ENCODE data around the gene HS3ST2. TPM values are rescaled to one million over a fixed set of nuclear protein-coding genes. Genes with fewer than 3 reads are reported as not detected.
"Not testable (repeated sequence)": the region's sequence is repeated elsewhere in the genome, so short reads cannot be mapped to it uniquely, and the experiment has no call there.

The HS3ST2 gene
- total RNA-seq, 1 donor from 2014 or later = 4.1 TPM

DNA sequence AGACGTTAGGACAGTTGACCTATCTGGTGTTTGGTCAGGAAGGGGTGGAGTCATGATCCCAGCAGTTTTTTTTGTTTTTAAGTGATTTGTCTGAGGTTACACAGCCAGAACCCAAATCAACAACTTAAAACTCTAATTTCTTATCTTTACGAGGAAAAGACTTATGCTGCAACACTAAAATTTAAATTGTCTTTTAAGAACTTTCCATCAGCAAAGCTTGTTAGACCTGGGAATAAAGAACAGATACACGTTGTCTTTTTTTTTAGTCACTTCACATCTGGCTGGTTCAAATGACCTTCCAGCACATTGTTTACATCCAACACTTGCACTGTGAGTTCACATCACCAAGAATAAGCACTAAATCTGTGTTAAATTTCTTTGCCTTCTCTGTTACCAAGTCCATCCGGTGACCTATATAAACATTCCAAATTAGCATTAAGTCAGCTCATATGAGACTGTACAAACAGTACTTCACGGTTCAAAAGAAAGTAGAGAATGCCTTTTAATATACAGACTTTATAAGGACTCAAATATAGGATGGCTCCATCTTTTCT, 115.0 kb downstream of the HS3ST2 start:
- FAIRE-seq (no peak), DNase-seq (ENCODE audit: low spot score in 2 of 2) (no peak)

DNA sequence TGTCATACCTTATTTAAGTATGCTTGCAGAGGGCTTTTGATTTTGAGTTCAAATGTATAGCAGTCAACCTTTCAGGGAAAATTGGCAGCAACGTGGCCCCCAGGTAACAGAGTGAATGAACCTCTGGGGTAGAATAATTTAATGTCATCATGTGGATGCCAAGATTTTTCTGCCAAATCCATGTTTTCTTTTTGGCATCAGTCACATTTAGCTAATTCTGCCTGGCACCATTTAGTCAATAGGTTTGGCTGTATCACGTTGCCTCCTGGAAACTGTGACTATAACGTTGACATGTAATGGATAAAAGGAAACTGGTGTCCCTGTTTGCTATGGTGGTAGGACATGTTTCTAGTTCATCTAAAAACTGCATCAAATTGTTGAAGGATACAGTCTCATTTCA, 115.5 kb downstream of the HS3ST2 start:
- no peak for DNase-seq (ENCODE audit: low spot score in 2 of 2)
- no peak for FAIRE-seq

DNA sequence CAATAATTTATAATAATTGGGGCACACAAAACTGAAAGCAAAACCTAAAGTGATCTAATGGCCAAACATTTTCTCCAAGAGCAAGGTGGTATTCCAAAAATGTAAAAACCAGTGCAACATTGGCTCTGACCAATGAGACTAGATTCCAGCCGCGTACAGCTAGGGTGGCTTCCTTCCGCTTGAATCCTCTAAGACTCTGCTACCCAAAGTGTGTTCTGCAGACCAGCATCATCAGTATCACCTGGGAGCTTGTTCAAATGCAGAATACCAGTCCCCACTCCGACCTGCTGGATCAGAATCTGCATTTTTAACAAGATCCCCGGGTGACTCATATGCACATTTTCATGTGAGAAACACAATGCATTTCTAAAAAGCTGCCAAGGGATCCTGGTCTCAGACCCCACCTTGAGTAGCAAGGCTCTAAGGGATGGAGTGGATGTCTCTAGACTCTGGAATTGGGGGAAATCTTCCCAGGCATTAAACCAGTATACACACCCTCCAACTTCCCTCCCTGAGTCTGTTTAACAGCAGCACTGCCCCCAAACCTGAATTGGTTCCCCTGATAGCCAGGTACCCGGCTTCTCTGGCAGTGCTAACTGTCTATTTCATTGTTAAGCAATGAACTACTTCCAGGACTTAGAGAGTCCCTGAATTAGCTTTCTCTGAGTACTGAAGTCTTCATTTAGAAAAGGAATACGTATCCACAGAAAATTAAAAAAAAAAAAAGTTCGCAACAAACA, 118.2 kb downstream of the HS3ST2 start:
- no peak for FAIRE-seq
- DNase-seq (ENCODE audit: low spot score in 2 of 2) = no peak

DNA sequence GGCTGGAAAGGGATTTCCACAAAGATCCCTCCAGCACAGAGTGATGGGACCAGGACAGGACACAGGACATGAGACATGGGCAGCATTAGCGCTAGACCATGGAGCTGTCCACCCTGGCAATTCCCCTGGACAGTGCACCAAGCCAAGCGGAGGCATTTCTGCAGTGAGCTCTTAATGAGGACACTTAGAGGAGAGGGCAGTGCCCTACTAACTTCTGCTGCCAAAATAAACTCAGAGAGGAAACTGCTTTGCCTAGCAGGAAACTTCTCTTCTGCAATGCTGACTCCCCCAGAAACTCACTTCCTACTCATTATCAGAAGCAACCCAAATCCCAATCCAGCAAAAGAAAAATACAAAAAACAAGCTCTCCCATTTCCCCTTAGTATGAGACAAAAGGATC, 119.2 kb downstream of the HS3ST2 start:
- FAIRE-seq = no peak
- DNase-seq (ENCODE audit: low spot score in 2 of 2) = no peak

DNA sequence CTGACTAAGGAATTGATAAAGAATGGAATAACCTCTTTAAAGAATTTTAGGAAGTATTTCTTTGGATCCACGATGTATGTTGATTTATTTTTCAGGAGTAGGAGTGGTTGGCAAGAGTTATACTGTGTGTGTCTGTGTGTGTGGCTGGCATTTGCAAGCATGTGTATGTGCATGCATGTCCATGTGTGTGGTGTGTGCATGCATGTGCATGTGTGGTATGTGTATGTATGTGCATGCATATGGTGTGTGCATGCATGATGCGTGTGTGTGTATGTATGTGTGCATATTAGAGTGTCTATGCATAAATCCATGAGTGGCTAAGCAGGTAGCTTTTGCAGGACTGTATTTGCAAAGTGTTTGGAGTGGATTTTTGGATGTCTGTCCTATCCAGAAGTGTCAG, 120.8 kb downstream of the HS3ST2 start:
- DNase-seq (ENCODE audit: low spot score in 2 of 2) = no peak
- FAIRE-seq = no peak

DNA sequence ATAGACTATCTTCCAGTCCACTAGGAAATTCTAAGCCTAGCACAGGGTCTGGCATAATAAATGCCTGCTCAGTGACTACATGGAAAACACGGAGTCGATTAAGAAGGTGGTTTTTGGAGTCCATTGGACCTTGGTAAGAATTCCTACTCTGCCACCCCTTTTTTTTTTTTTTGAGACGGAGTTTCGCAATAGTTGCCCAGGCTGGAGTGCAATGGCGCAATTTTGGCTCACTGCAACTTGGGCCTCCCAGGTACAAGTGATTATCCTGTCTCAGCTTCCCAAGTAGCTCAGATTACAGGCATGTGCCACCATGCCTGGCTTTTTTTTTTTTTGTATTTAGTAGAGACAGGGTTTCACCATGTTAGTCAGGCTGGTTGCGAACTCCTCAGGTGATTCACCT, 123.2 kb downstream of the HS3ST2 start:
- DNase-seq (ENCODE audit: low spot score in 2 of 2) (no peak), FAIRE-seq (no peak)

DNA sequence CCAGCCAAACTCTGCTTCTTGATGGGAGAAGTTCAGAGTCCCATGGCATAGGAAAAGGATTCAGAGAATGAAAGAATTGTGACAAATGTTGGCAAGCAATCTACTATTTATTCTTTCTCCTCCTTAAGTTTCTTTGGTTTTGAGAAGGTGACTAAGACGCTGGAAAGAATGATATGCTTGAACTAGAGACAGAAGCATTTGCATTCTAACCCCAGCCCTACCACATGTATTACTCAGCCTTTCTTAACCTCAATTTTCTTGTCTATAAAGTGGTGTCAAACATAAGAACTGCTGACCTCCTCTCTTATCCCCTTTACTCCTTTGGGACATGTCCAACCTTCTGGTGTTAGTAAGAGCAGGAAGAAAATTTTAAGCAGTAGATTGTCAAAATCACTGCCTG, 124.7 kb downstream of the HS3ST2 start:
- DNase-seq (ENCODE audit: low spot score in 2 of 2) (no peak), FAIRE-seq (no peak)

DNA sequence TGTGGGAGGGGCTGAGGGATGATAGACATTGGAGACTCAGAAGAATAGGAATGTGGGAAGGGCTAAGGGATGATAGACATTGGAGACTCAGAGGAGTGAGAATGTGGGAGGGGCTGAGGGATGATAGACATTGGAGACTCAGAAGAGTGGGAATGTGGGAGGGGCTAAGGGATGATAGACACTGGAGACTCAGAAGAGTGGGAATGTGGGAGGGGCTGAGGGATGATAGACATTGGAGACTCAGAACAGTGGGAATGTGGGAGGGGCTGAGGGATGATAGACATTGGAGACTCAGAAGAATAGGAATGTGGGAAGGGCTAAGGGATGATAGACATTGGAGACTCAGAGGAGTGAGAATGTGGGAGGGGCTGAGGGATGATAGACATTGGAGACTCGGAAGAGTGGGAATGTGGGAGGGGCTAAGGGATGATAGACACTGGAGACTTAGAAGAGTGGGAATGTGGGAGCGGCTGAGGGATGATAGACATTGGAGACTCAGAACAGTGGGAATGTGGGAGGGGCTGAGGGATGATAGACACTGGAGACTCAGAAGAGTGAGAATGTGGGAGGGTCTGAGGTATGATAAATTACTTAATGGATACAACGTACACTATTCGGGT, 125.9 kb downstream of the HS3ST2 start:
- DNase-seq (ENCODE audit: low spot score in 2 of 2) = not testable (repeated sequence)

DNA sequence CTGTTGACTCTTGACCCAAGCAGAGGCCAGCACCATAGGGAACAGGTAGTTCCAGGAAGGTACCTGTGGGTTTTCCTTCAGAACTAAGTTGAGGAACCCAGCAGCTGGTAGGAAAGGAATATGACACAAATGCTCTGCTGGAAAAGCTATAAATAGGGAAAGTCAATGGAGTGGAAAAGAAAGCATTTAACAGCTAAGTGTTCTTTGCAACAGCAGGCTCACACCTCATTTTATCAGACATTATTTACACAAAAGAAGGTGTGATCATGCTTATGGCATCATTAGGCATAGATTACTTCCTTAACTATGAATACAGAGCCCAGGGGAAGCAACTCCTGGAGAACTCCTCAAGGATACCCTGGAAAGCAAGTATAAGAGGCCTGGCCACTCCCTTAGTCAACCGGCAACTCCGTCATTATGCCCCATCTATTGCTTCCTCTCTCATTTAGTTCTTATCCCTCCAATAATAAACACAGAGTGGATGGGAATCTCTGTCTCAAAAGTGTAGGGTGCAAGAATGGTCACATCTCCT, 128.1 kb downstream of the HS3ST2 start:
- FAIRE-seq (no peak), DNase-seq (ENCODE audit: low spot score in 2 of 2) (no peak)

More for the DNA sequence above, 125.9 kb downstream of the HS3ST2 start:
- not testable (repeated sequence) for FAIRE-seq

DNA sequence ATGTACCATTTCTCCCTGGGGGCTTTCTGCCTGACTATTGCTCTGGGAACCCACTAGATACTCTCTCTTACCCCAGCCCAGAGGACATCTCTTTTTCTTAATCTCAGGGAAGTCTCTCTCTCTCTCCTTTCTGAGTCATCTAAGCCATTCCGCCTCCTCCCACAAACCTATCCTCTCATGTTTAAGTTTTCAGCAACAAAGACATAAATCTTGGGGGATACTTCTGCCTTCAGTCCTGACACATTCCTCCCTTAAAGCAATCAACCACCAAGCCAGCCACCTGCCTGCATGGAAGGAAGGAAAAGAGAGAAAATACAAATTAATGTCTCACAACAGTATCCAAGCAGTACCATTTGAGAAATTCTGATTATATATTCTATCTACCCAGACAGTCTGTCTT, 128.8 kb downstream of the HS3ST2 start:
- DNase-seq (ENCODE audit: low spot score in 2 of 2) = no peak
- FAIRE-seq = no peak

DNA sequence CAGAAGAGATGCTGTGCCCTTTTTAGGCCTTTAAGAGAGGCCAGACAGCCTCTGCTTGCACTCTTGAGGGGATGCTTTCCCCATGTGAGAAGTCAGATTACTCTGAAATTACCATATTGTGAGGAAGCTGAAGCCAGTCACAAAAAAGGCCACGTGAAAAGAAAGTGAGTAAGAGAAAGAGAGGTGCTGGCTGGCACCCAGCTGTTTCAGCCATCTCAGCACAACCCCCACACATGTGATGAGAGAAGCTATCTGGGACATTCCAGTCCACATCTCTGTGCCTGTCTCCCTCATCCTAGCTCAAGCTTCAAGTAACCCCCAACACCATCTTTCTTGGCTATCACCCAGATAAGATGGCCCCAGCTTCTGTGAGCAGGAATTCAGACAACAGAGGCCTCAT, 131.4 kb downstream of the HS3ST2 start:
- DNase-seq (ENCODE audit: low spot score in 2 of 2) (peak in 1 of 2 donors; percentile 29), FAIRE-seq (no peak)

DNA sequence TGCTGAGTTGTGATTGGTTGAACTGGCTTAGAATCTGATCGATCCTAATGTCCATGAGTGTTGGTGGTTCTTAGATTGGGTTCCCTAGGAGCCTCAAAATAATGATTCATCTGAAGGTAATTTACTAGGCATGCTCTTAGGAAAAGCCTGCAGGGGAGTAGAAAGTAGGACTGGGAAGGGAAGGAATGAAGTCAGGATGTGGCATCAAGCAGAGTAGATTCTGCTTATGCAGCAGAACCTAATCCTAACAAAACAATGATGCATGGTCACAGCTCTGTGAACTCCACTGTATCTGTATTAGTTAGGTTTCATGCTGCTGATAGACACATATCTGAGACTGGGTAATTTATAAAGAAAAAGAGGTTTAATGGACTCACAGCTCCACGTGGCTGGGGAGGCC, 132.5 kb downstream of the HS3ST2 start:
- DNase-seq (ENCODE audit: low spot score in 2 of 2) (no peak), FAIRE-seq (no peak)

DNA sequence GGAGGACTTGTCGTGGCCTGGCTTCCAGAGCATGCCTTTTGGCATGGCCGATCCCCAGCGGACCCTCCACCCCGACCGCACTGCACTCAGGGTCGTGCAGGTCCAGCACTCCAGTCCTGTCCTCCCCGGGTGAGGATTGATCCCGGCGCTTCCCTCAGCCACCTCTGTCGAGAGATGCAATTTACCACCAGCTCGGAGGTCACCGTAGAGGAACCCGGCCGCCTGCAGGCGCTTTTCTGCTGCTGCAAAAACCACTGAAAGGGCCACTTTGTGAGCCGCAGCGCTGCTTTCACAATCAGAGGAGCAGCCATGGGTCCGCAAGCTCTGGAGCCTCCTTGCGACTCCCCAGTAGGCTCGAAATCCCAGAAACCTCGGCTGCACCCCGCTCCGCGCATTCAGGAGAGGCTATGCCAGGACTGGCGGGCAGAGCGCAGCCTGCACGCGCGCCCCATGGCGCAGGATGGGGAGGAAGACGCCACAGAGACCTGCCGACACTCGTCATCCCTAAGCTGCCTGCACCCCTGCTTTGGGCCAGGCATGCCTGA, 134.2 kb downstream of the HS3ST2 start:
- no peak for FAIRE-seq

DNA sequence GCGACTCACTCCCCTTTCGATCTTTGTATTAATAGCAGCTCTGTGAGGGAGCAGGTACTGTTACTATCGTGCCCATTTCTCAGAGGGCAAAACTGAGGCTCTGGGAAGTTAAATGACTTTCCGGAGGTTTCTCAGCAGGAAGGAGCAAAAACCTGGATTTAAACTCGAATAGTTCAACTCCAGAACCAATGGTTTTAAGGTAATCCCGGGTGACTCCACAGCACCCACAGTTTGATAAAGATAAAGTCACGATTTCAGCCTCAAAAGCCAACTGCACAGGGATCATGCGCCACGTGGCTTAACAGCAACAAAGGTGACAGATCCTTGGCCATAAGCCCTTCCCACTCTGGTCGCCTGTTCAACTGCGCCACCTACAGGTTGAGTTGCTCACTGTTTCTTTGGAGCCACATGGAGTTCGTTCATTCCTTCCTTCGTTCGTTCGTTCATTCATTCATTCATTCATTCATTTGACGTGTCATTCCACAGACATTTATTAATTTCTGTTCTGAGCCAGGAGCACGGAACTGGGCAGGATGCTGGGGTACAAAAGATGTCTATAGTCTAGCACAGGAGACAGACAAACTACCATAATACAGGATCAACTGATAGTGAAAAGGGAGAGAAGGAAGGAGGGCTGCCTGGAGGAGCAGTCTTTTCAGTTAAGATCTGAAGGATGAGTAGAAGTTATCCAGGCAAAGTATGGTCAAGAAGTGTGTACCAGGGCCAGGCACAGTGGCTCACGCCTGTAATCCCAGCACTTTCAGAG, 134.8 kb downstream of the HS3ST2 start:
- peak; percentile 12 to 65 for DNase-seq (ENCODE audit: low spot score in 2 of 2)
- no peak for FAIRE-seq

More for the DNA sequence above, 134.2 kb downstream of the HS3ST2 start:
- DNase-seq (ENCODE audit: low spot score in 2 of 2) = peak in 1 of 2 donors; percentile 8

DNA sequence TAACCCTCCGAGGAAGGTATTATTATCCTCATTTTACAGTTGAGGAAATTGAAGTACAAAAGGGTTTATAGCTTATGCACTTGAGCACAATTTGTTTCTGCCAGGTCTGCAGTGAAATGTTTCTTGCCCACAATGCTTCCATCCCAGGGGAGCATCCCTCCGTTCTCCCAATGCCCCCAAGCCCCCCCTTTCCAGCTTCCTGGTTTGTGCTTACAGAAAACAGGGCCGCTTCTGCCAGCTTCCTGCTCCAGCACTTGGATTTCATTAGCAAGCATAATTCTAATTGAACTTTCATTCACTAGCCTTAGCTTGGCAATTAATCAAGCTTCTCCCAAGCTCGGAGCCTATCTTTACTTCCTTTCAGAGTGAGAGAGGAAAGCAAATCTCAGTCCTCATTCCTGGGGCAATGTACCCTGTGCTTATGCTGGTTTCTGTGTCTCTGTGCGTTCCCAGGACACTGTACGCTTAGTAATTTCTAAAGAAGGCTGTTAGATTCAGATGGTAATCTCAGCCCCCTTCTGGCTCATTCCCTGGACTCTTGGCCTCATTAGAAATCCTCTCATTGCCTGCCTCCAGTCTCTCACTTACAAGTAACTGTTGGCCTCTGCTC, 141.6 kb downstream of the HS3ST2 start:
- DNase-seq (ENCODE audit: low spot score in 2 of 2) (no peak), FAIRE-seq (no peak)

DNA sequence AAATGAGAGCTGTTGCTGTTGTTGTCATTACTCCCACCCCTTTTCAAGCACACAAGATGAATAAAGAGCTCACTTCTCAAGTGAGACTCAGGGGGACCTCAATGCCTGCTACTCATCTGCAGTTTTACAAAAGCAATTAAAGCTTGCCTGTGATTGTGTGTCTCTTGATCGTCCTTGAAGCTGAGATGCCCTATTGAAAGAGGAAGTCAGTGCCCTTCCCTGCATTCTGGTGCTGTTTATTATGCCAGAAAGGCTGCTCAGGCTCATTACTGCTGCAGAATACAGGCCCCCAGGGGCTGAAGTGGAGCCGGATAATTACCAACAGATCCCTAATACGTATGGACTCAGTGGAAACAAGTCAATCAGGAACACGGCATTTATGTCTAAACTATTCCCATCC, 147.2 kb downstream of the HS3ST2 start:
- no peak for FAIRE-seq

DNA sequence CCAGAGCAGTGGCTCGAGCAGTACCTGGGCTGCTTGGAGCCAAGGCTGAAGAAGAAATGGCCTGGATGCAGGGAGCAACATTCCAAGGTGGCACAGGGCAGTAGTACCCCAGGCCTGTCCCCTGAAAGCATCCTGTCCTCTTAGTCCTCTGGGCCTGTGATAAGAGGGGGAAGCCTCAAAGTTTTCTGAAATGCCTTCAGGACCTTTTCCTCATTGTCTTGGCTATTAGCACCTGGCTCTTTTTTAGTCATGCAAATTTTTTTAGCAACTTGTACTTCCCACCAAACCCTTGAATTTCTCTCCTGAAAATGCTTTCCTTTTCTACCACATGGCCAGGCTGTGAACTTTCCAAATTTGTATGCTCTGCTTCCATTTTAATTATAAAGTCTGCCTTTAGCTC, 148.9 kb downstream of the HS3ST2 start:
- no peak for DNase-seq (ENCODE audit: low spot score in 2 of 2)

More for the DNA sequence above, 147.2 kb downstream of the HS3ST2 start:
- DNase-seq (ENCODE audit: low spot score in 2 of 2) = no peak

More for the DNA sequence above, 148.9 kb downstream of the HS3ST2 start:
- FAIRE-seq = no peak
